ENCODE measurements around the gene ARHGAP26.
"Not testable (repeated sequence)": the region's sequence is repeated elsewhere in the genome, so short reads cannot be mapped to it uniquely, and the experiment has no call there.

Gene ARHGAP26

GRCh38 chr5:142945321-142945720 is 175.1 kb downstream of the ARHGAP26 start:
- no peak for DNase-seq (ENCODE audit: extremely low read depth, low read depth)
- no peak overlapping the region for H3K4me3 ChIP-seq (replicated peaks; ENCODE audit: low read depth, low read length)
- TF ChIP-seq, protein P1, sequence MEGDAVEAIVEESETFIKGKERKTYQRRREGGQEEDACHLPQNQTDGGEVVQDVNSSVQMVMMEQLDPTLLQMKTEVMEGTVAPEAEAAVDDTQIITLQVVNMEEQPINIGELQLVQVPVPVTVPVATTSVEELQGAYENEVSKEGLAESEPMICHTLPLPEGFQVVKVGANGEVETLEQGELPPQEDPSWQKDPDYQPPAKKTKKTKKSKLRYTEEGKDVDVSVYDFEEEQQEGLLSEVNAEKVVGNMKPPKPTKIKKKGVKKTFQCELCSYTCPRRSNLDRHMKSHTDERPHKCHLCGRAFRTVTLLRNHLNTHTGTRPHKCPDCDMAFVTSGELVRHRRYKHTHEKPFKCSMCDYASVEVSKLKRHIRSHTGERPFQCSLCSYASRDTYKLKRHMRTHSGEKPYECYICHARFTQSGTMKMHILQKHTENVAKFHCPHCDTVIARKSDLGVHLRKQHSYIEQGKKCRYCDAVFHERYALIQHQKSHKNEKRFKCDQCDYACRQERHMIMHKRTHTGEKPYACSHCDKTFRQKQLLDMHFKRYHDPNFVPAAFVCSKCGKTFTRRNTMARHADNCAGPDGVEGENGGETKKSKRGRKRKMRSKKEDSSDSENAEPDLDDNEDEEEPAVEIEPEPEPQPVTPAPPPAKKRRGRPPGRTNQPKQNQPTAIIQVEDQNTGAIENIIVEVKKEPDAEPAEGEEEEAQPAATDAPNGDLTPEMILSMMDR (IDR thresholded peaks at IDR 0.05; ENCODE audit: low read depth, low read length, missing control alignments) = no peak

GRCh38 chr5:142945845-142946244 is 175.7 kb downstream of the ARHGAP26 start:
- no peak overlapping the region for H3K4me3 ChIP-seq (replicated peaks; ENCODE audit: low read depth, low read length)
- TF ChIP-seq, protein P1 (IDR thresholded peaks at IDR 0.05; ENCODE audit: low read depth, low read length, missing control alignments) = no peak
- DNase-seq (ENCODE audit: extremely low read depth, low read depth) = no peak

GRCh38 chr5:142946547-142947426 is 176.6 kb downstream of the ARHGAP26 start:
- no peak for DNase-seq (ENCODE audit: extremely low read depth, low read depth)
- H3K4me3 ChIP-seq (replicated peaks; ENCODE audit: low read depth, low read length) = no peak overlapping the region
- TF ChIP-seq, protein P1 (IDR thresholded peaks at IDR 0.05; ENCODE audit: low read depth, low read length, missing control alignments) = no peak

DNA sequence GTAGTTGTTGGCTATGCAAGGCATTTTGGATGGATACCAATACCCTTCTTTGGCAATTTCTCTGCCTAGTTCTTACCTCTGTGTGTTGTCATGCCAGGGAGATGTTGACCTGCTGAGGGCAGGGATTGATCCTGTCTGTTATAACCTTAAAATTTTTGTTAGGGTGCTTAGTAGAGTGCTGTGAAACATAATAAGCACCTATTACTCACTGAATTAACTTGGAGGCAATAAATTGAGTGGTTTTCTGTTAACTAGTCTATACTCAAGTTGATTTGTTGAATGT is 177.2 kb downstream of the ARHGAP26 start:
- TF ChIP-seq, protein P1 (IDR thresholded peaks at IDR 0.05; ENCODE audit: low read depth, low read length, missing control alignments) = no peak
- no peak for DNase-seq (ENCODE audit: extremely low read depth, low read depth)
- H3K4me3 ChIP-seq (replicated peaks; ENCODE audit: low read depth, low read length) = no peak overlapping the region

DNA sequence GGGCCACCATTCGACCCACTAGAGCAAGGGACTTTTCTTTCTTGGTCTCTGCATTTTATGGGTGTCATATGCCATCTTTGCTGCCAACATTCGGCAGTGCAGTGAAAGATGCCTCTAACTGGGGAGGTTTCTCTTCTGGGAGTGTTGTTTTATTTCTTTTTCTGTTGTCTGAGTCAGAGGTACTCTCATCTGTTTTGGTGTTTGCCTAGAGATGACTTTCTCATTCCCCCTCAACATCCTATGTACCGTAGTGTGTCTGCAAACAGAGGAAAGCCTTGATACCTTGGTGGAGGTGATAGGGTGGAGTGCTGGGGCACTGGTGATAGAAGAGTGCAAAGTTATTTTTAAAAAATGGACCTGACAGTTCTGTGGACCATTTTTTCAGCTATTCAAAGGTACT is 182.1 kb downstream of the ARHGAP26 start:
- no peak overlapping the region for H3K4me3 ChIP-seq (replicated peaks; ENCODE audit: low read depth, low read length)
- TF ChIP-seq, protein P1 (IDR thresholded peaks at IDR 0.05; ENCODE audit: low read depth, low read length, missing control alignments) = no peak

GRCh38 chr5:142952871-142953270 is 182.7 kb downstream of the ARHGAP26 start:
- not testable (repeated sequence) for H3K4me3 ChIP-seq (replicated peaks; ENCODE audit: low read depth, low read length)

More for the DNA sequence above, 182.1 kb downstream of the ARHGAP26 start:
- no peak for DNase-seq (ENCODE audit: extremely low read depth, low read depth)

GRCh38 chr5:142954455-142954854 is 184.3 kb downstream of the ARHGAP26 start:
- no peak for DNase-seq (ENCODE audit: extremely low read depth, low read depth)
- H3K4me3 ChIP-seq (replicated peaks; ENCODE audit: low read depth, low read length) = no peak overlapping the region
- TF ChIP-seq, protein P1 (IDR thresholded peaks at IDR 0.05; ENCODE audit: low read depth, low read length, missing control alignments) = no peak

More at GRCh38 chr5:142952871-142953270, 182.7 kb downstream of the ARHGAP26 start:
- DNase-seq (ENCODE audit: extremely low read depth, low read depth) = not testable (repeated sequence)

Data from HFF-Myc (cell line).